Osteoblast (primary cell): ENCODE data around the gene CREB5. TPM values are rescaled to one million over a fixed set of nuclear protein-coding genes. Genes with fewer than 3 reads are reported as not detected.

ENCODE experiments used
- DNase-seq: peaks from one replicate; pipeline ENCODE4 v3.0.0; 2011; ENCODE audit warnings: low spot score, mixed read lengths; ENCODE audit not compliant: insufficient read length; ENCODE audit errors: missing footprints
- H2AFZ ChIP-seq: 2 replicates; pipeline ENCODE4 v1.6.0; 2011; ENCODE audit warnings: mild to moderate bottlenecking, low read length
- H3K27ac ChIP-seq: 2 replicates; pipeline ENCODE4 v1.5.1; 2011; ENCODE audit warnings: mild to moderate bottlenecking, low read depth, low read length, moderate library complexity
- H3K27me3 ChIP-seq: 2 replicates; pipeline ENCODE4 v1.6.0; 2012; ENCODE audit warnings: mild to moderate bottlenecking, control low read depth, inconsistent platforms, low read length, moderate library complexity; ENCODE audit not compliant: insufficient read depth
- H3K36me3 ChIP-seq: 2 replicates; pipeline ENCODE4 v1.5.1; 2011; ENCODE audit warnings: mild to moderate bottlenecking, low read length, control low read depth, moderate library complexity; ENCODE audit not compliant: insufficient read depth
- H3K4me1 ChIP-seq: 2 replicates; pipeline ENCODE4 v1.5.1; 2011; ENCODE audit warnings: mild to moderate bottlenecking, low read length, control low read depth, moderate library complexity; ENCODE audit not compliant: insufficient read depth
- H3K4me2 ChIP-seq: 2 replicates; pipeline ENCODE4 v1.6.0; 2011; ENCODE audit warnings: mild to moderate bottlenecking, low read length; ENCODE audit not compliant: insufficient read depth
- H3K4me3 ChIP-seq: fragments of 200-600 bp; sonication (generic); 3 replicates; pipeline ENCODE4 v1.5.1; 2012; ENCODE audit warnings: mild to moderate bottlenecking, low read length, inconsistent platforms; ENCODE audit not compliant: insufficient read depth
- H3K79me2 ChIP-seq: 2 replicates; pipeline ENCODE4 v1.6.0; 2012; ENCODE audit warnings: mild to moderate bottlenecking, low read length, control low read depth, inconsistent platforms; ENCODE audit not compliant: insufficient read depth
- H3K9me3 ChIP-seq: 2 replicates; pipeline ENCODE4 v1.5.1; 2011; ENCODE audit warnings: low read depth, low read length, control low read depth
- H4K20me1 ChIP-seq: 2 replicates; pipeline ENCODE4 v1.6.0; 2012; ENCODE audit warnings: mild to moderate bottlenecking, low read length, control low read depth; ENCODE audit not compliant: insufficient read depth
- CTCF ChIP-seq: IDR thresholded peaks from 2 replicates; pipeline ENCODE4 v1.5.1; 2011; ENCODE audit warnings: mild to moderate bottlenecking, low read depth, low read length, moderate library complexity; ENCODE audit errors: extremely low read depth
- total RNA-seq: library from RNA; depleted of rRNA; stranded (reverse); fragments of >200 nt; gene quantifications from 2 replicates; pipeline ENCODE4 v1.2.3, GENCODE V29; 2012

CREB5 gene, protein sequence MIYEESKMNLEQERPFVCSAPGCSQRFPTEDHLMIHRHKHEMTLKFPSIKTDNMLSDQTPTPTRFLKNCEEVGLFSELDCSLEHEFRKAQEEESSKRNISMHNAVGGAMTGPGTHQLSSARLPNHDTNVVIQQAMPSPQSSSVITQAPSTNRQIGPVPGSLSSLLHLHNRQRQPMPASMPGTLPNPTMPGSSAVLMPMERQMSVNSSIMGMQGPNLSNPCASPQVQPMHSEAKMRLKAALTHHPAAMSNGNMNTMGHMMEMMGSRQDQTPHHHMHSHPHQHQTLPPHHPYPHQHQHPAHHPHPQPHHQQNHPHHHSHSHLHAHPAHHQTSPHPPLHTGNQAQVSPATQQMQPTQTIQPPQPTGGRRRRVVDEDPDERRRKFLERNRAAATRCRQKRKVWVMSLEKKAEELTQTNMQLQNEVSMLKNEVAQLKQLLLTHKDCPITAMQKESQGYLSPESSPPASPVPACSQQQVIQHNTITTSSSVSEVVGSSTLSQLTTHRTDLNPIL
- 5.0 and 5.1 TPM in 2 replicates for total RNA-seq

- no peak within 1 kb of the TSS for H2AFZ ChIP-seq
- H3K4me2 ChIP-seq = peak within 1 kb of the TSS; percentile 99
- no peaks in the 10 kb centered on the region for H3K79me2 ChIP-seq
- H3K9me3 ChIP-seq = no peaks in the 10 kb centered on the region
- no peak within 1 kb of the TSS for H3K27ac ChIP-seq
- no peaks in the 10 kb centered on the region for H4K20me1 ChIP-seq
- peaks cover 21% of the 10 kb centered on the region for H3K4me1 ChIP-seq
- no peak for TF ChIP-seq CTCF
- H3K36me3 ChIP-seq = no peaks in the 10 kb centered on the region
- no peaks in the 10 kb centered on the region for H3K27me3 ChIP-seq
- no peak for DNase-seq
- peak within 1 kb of the TSS; percentile 84 for H3K4me3 ChIP-seq
These were observed at the start of gene CREB5 for GRCh38 chr7:28411876-28412662. TSS of gene CREB5 (plus strand) at chr7:28412518. CDS start at chr7:28412915, 397 bp downstream.

GRCh38 chr7:28362812-28363211 is 49.5 kb upstream of the CREB5 start:
- H3K36me3 ChIP-seq = no peaks in the 10 kb centered on the region
- peaks cover 18% of the 10 kb centered on the region for H3K4me1 ChIP-seq
- no peak overlapping the region for H3K4me3 ChIP-seq
- DNase-seq = no peak
- H4K20me1 ChIP-seq = no peaks in the 10 kb centered on the region
- no peaks in the 10 kb centered on the region for H3K79me2 ChIP-seq
- H3K9me3 ChIP-seq = no peaks in the 10 kb centered on the region
- H3K27me3 ChIP-seq = no peaks in the 10 kb centered on the region
- H3K4me2 ChIP-seq = no peak overlapping the region
- H3K27ac ChIP-seq = no peak overlapping the region
- no peak overlapping the region for H2AFZ ChIP-seq
- no peak for TF ChIP-seq CTCF

DNA sequence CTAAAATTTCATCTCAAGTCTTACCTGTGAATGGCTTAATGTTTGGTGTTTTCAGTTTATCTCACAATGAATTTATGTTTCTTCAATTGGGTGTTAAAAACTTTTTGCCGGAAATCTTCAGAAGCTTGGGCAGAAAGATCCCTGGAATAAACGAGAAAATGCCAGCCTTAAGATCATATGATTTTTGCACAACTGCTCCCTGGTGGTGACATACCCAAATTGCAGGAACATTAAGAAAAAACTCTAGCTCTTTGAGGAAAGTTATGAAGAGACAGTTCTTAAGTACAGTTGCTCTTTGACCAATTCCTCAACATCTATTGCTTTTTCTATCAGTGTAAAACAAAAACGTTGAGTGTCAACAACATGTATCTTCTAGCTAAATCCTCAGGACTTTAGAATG is 48.2 kb upstream of the CREB5 start:
- Histone ChIP-seq H2AFZ (no peak overlapping the region), H3K9me3 (no peaks in the 10 kb centered on the region), H3K27ac (no peak overlapping the region), H3K4me2 (no peak overlapping the region), H3K4me3 (no peak overlapping the region), H3K36me3 (no peaks in the 10 kb centered on the region), H3K4me1 (peaks cover 6% of the 10 kb centered on the region), H3K27me3 (no peaks in the 10 kb centered on the region), H3K79me2 (no peaks in the 10 kb centered on the region), H4K20me1 (no peaks in the 10 kb centered on the region)
- TF ChIP-seq CTCF = peak; percentile 22
- no peak for DNase-seq

DNA sequence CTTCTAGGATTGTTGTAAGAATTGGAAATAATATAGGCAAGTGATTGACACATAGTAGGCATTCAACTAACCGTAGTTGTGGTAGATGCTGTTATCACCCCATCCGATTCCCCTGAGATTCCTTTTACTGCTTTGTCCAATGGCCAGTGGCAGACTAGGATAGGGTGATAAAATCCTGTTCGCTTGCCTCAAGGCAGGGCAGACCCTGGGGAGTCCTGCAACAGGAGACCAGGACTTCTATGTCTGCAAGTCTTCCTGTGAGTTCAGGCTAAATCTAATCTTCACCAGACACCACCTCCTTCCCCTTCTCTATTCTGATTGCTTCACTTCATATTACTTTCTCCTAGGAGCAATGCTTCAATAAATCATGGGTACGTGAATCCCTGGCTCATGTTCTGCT is 42.8 kb upstream of the CREB5 start:
- H3K4me3 ChIP-seq = no peak overlapping the region
- no peak for TF ChIP-seq CTCF
- H3K4me1 ChIP-seq = peaks cover 6% of the 10 kb centered on the region
- DNase-seq = no peak
- H3K36me3 ChIP-seq = no peaks in the 10 kb centered on the region
- H3K27ac ChIP-seq = no peak overlapping the region
- no peaks in the 10 kb centered on the region for H3K79me2 ChIP-seq
- no peaks in the 10 kb centered on the region for H3K27me3 ChIP-seq
- H4K20me1 ChIP-seq = no peaks in the 10 kb centered on the region
- H2AFZ ChIP-seq = no peak overlapping the region
- no peaks in the 10 kb centered on the region for H3K9me3 ChIP-seq
- no peak overlapping the region for H3K4me2 ChIP-seq
